Measurements from ENCODE around the gene SMAD1.
"Not testable (repeated sequence)": the region's sequence is repeated elsewhere in the genome, so short reads cannot be mapped to it uniquely, and the experiment has no call there.

The SMAD1 gene

GRCh38 chr4:145564540-145564939, 82.9 kb downstream of the SMAD1 start:
- DNase-seq (ENCODE audit: low read depth in 2 of 2) = no peak

GRCh38 chr4:145565328-145565727, 83.7 kb downstream of the SMAD1 start:
- DNase-seq (ENCODE audit: low read depth in 2 of 2) = no peak

- no peak for DNase-seq (ENCODE audit: low read depth in 2 of 2)
Observed at GRCh38 chr4:145566086-145566708, 84.5 kb downstream of the SMAD1 start.

- DNase-seq (ENCODE audit: low read depth in 2 of 2) = no peak
Observed at GRCh38 chr4:145566768-145567167, 85.1 kb downstream of the SMAD1 start.

GRCh38 chr4:145567516-145567915, 85.9 kb downstream of the SMAD1 start:
- DNase-seq (ENCODE audit: low read depth in 2 of 2) = no peak

- not testable (repeated sequence) for DNase-seq (ENCODE audit: low read depth in 2 of 2)
Observed at GRCh38 chr4:145574546-145574945, 92.9 kb downstream of the SMAD1 start.

GRCh38 chr4:145580906-145581305, 99.3 kb downstream of the SMAD1 start:
- no peak for DNase-seq (ENCODE audit: low read depth in 2 of 2)

- DNase-seq (ENCODE audit: low read depth in 2 of 2) = no peak
Observed at GRCh38 chr4:145583191-145584055, 101.8 kb downstream of the SMAD1 start.

GRCh38 chr4:145587088-145587754, 105.6 kb downstream of the SMAD1 start:
- DNase-seq (ENCODE audit: low read depth in 2 of 2) = no peak

GRCh38 chr4:145589381-145589780, 107.7 kb downstream of the SMAD1 start:
- not testable (repeated sequence) for DNase-seq (ENCODE audit: low read depth in 2 of 2)

GRCh38 chr4:145589916-145590702, 108.5 kb downstream of the SMAD1 start:
- no peak for DNase-seq (ENCODE audit: low read depth in 2 of 2)

- no peak for DNase-seq (ENCODE audit: low read depth in 2 of 2)
Observed at GRCh38 chr4:145602129-145602760, 120.6 kb downstream of the SMAD1 start.

GRCh38 chr4:145605941-145606340, 124.3 kb downstream of the SMAD1 start:
- DNase-seq (ENCODE audit: low read depth in 2 of 2) = no peak

Data from stimulated activated CD8-positive, alpha-beta memory T cell treated with anti-CD3 and anti-CD28 coated beads, Interleukin-2, amount 100 ng/mL, for 48 hours (primary cell).